ENCODE measurements around the gene ABI2. TPM values are rescaled to one million over a fixed set of nuclear protein-coding genes. Genes with fewer than 3 reads are reported as not detected.

The ABI2 gene
- polyA plus RNA-seq, 1 experiment, result 42.5 TPM

DNA sequence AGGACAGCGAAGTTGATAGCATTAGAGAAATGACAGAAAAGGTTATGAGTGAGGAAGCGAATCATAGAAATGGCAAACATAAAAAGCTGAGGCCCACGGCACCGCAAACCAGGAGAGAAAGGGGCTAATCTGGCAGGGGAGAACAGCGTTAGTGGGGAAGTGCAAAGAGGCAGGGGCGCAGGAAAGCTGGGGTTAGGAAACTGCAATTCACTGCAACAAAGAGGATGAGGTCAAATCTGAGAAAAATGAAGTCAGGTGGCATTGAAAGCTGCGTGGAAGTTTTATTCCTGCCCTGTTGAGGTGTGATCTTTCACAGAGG is 653 bp upstream of the ABI2 start:
- DNase-seq (ENCODE audit: low read depth, low spot score), result no peak
- Histone ChIP-seq H3K27ac (ENCODE audit: low read depth, low read length) (peak overlapping the region; percentile 82), H3K9me3 (ENCODE audit: control insufficient read depth, insufficient read depth, low read length) (no peaks in the 10 kb centered on the region), H3K27me3 (ENCODE audit: control insufficient read depth, insufficient read depth, low read length) (no peaks in the 10 kb centered on the region), H3K4me3 (ENCODE audit: low read depth, low read length) (peak overlapping the region; percentile 64)
- TF ChIP-seq, protein P1, sequence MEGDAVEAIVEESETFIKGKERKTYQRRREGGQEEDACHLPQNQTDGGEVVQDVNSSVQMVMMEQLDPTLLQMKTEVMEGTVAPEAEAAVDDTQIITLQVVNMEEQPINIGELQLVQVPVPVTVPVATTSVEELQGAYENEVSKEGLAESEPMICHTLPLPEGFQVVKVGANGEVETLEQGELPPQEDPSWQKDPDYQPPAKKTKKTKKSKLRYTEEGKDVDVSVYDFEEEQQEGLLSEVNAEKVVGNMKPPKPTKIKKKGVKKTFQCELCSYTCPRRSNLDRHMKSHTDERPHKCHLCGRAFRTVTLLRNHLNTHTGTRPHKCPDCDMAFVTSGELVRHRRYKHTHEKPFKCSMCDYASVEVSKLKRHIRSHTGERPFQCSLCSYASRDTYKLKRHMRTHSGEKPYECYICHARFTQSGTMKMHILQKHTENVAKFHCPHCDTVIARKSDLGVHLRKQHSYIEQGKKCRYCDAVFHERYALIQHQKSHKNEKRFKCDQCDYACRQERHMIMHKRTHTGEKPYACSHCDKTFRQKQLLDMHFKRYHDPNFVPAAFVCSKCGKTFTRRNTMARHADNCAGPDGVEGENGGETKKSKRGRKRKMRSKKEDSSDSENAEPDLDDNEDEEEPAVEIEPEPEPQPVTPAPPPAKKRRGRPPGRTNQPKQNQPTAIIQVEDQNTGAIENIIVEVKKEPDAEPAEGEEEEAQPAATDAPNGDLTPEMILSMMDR (IDR thresholded peaks at IDR 0.05; ENCODE audit: low read depth, low read length), result no peak
- POLR2A ChIA-PET, result no interaction called here
- CTCF ChIA-PET, result interaction anchor here (1.4 kb wide), 1 partner anchor 126 kb away, joined by 5 read pairs; no protein-coding TSS in a partner anchor

DNA sequence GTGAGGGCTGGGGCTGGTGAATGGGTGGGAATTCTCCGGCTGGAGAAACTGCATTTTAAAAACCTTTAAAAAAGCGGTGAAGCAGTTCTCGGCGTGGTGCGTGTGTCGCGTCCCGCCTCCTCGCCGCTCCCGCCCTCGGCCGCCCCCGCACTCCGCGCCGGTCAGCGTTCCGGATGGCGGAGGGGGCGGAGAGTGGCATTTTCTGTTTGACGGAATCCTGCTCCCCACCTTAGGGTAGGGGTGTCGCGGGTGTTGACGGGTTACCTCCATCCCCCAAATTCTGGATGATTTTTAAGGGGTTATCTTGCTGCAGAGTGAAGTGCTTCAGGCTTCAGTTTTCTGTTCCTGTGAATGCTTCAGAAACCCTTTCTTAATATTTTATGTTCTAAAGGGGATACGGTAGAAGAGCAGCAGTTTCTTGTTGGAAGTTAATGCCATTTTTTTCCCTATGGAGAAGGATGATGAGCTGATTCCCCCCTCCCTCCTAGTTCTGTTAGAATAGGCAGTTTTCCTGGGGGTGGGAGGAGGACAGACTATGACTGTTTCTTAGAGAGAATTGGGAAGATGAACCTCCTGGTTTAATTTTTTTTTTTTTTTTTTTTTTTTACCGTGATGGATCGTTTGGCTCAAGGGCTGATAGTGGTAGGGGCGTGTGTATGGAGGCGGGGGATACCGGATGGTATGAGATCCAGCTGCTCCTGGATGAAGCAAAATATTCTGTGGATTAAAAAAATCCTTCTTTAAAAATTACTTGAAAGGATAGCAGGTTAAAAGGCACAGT is 756 bp downstream of the ABI2 start:
- Histone ChIP-seq H3K4me3 (ENCODE audit: low read depth, low read length) (peak overlapping the region; percentile 64), H3K27ac (ENCODE audit: low read depth, low read length) (no peak overlapping the region), H3K9me3 (ENCODE audit: control insufficient read depth, insufficient read depth, low read length) (no peaks in the 10 kb centered on the region), H3K27me3 (ENCODE audit: control insufficient read depth, insufficient read depth, low read length) (no peaks in the 10 kb centered on the region)
- POLR2A ChIA-PET, result interaction anchor here (0.5 to 1.0 kb wide), 5 partner anchors 72 to 320 kb away, joined by 3 to 11 read pairs (median 6); no protein-coding TSS in a partner anchor
- CTCF ChIA-PET, result no interaction called here
- no peak for DNase-seq (ENCODE audit: low read depth, low spot score)
- TF ChIP-seq, protein P1 (IDR thresholded peaks at IDR 0.05; ENCODE audit: low read depth, low read length), result no peak

DNA sequence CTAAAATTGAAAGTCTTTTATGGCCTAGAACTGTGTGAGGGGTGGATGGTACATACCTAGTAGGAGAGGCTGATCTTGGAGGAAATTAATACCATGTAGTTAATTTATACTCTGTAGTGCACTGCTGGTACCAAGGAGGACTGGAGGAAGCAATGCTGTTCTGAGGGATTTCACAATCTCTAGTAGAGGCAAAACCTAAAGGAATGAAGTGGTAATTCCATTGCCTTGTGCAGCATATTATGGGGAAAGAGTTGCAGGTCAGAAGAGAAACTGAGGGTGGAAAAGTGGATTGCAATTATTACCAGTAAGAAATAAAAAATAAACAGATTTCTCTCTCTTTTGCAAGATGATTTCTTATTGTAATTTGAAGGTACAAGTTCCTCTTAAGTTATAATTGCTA is 2.2 kb downstream of the ABI2 start:
- Histone ChIP-seq H3K4me3 (ENCODE audit: low read depth, low read length) (peak overlapping the region; percentile 64; the same call in 1 of the 2 replicates), H3K27ac (ENCODE audit: low read depth, low read length) (no peak overlapping the region), H3K9me3 (ENCODE audit: control insufficient read depth, insufficient read depth, low read length) (no peaks in the 10 kb centered on the region), H3K27me3 (ENCODE audit: control insufficient read depth, insufficient read depth, low read length) (no peaks in the 10 kb centered on the region)
- POLR2A ChIA-PET, result interaction anchor here (0.5 to 0.9 kb wide), 4 partner anchors 77 to 696 kb away, joined by 5 to 8 read pairs (median 6); no protein-coding TSS in a partner anchor
- CTCF ChIA-PET, result interaction anchor here (0.6 to 1.5 kb wide), 4 partner anchors 105 to 483 kb away, joined by 3 to 9 read pairs (median 4); no protein-coding TSS in a partner anchor
- TF ChIP-seq, protein P1 (IDR thresholded peaks at IDR 0.05; ENCODE audit: low read depth, low read length), result no peak
- DNase-seq (ENCODE audit: low read depth, low spot score), result no peak

DNA sequence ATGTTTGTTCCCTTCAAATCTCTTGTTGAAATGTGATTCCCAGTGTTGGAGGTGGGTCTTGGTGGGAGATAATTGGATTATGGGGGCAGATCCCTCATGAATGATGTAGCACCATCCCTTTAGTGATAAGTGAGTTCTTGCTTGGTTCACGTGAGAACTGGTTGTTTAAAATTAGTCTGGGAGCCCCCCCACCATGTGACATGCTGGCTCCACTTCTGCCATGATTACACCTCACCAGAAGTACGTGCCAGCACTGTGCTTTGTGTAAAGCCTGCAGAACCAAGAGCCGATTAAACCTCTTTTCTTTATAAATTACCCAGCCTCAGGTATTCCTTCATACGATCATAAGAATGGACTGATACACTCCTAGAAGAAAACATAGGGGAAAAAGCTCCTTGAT is 10.1 kb downstream of the ABI2 start:
- POLR2A ChIA-PET, result no interaction called here
- H3K9me3 ChIP-seq (ENCODE audit: control insufficient read depth, insufficient read depth, low read length), result no peaks in the 10 kb centered on the region
- H3K27ac ChIP-seq (ENCODE audit: low read depth, low read length), result no peak overlapping the region
- no peak for DNase-seq (ENCODE audit: low read depth, low spot score)
- TF ChIP-seq, protein P1 (IDR thresholded peaks at IDR 0.05; ENCODE audit: low read depth, low read length), result no peak
- H3K4me3 ChIP-seq (ENCODE audit: low read depth, low read length), result no peak overlapping the region
- CTCF ChIA-PET, result interaction anchor here (1.0 kb wide), 1 partner anchor 52 kb away, joined by 5 read pairs; no protein-coding TSS in a partner anchor
- no peaks in the 10 kb centered on the region for H3K27me3 ChIP-seq (ENCODE audit: control insufficient read depth, insufficient read depth, low read length)

- no peak for DNase-seq (ENCODE audit: low read depth, low spot score)
- no peak overlapping the region for H3K4me3 ChIP-seq (ENCODE audit: low read depth, low read length)
- H3K27ac ChIP-seq (ENCODE audit: low read depth, low read length), result no peak overlapping the region
- H3K9me3 ChIP-seq (ENCODE audit: control insufficient read depth, insufficient read depth, low read length), result no peaks in the 10 kb centered on the region
- ChIA-PET POLR2A (no interaction called here), CTCF (no interaction called here)
- TF ChIP-seq, protein P1 (IDR thresholded peaks at IDR 0.05; ENCODE audit: low read depth, low read length), result no peak
- no peaks in the 10 kb centered on the region for H3K27me3 ChIP-seq (ENCODE audit: control insufficient read depth, insufficient read depth, low read length)
Observed at GRCh38 chr2:203340791-203341487, 12.7 kb downstream of the ABI2 start.
